NCI-H2107 (cell line): Measurements from ENCODE around the gene MDM4.

ENCODE experiments used
- DNase-seq: peaks from one replicate; lab custom pipeline; 2025; lab: John Stamatoyannopoulos, UW

MDM4 gene

DNA sequence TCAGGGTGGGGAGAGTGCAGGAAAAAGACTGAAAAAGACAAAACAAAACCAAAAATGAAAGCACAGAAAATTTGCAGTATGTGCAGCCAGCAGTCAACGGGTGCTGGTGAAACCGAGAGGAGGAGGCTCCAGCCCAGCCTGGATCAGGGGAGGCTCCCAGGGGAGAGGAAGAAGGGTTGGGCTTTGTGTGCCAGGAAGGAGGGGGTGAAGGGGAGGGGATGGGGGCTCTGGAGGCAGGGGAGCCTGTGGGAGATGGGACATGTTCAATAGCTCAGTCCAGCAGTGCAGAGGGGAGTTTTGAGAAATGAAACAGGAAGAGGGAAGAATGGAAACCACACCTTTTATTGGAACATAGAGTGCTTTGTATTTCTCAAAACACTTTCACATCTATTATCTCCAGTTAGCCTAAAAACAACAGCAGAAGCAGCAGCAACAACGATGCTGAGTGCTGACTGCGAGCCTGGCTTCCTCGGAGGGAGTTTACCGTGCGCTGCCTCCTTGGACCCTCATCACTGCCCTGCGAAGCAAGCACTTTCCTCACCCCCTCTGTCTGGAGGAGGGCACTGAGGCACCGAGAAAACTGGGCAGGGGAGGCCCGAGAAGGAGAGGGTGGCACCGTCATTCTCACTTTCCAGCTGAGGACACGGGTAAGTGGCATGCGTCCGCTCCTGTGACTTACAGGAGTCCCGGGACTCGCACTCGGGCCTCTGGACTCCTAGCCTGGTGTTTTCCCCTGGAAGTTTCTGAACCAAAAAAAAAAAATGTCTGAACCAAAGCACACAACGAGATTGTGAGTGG lies 62.9 kb downstream of the MDM4 start:
- peak; percentile 45 for DNase-seq

DNA sequence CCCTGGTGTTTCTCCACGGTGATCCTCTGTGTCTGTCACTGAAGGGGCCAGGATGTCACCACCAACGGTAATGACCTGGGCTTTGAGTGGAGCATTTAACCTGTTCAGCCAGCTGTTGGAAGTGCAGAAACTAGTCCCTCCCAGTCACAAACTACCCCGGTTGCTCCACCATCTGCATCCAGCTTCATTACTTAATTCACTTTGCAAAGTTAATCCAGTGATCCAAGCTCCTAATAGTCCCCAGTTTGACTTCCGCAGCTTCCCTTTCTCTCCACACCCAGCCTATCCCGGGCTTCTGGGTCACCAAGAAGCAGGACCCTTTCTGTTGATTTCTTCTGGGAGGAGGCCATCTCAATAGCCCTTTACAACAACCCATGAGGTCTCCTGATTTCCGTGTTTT lies 63.5 kb downstream of the MDM4 start:
- DNase-seq = no peak

DNA sequence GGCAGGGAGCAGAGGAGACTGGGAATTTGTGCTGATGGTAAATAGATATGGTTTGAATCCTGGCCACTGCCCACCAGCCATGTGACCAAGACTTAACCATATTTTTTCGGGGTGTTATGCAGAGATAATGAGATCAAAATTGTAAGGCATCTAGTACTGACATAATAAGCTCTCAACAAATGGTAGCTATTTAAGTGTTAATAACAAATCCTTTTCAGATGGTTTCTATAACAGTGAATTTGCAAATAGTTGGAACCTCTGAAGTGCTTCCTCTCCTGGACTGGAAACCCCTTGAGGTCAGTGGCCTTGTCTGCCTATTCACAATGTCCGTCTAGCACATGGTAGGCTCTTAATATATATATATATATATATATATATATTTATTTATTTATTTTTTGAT lies 64.7 kb downstream of the MDM4 start:
- DNase-seq = no peak

DNA sequence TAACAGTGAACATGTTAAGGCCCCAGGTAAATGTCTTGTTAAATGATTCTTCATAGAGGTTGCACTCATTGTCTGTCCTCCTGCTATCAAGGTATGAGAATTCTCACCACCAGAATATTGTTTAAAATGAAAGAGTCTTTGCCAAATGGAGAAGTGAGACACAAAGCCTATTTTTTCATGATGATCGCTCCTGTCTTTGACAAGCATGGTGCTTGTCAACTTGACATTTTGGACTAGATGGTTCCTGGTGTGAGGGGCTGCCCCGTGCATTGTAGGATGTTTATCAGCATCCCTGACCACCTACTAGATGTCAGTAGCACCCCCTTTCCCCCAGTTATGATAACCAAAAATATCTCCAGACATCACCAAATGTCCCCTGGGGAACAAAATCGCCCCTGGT lies 65.6 kb downstream of the MDM4 start:
- no peak for DNase-seq

DNA sequence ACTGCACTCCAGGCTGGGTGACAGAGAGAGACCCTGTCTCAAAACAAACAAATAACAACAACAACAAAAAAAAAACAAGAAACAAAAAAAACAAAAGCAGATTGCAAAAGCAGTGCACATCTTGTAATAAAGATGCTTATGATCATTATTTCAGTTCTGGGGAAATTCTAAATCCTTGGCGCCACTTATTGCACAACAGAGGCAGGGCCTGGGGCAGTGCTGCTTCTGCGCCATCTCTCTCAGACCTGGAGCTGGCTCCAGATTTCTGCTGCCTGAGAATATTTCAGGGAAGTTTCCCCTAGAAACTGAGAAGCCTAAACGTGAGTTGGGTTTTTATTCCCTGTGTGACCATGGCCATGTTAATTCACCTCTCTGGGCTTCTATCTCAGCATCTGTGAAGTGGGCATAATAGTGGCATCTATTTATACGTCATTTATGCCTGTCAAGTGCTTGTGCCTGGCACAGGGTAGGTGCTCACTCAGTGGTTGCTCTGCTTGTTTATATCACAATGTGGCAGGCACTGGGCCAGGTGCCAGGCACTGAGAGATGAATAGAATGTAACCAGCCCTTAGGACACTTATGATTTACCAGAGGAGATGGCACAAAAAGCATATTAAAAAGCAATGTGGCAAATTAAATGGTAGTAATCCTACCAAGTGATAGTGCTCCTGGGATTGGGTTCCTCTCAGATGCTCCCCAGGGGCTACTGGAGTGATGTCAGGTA lies 67.9 kb downstream of the MDM4 start:
- peak; percentile 89 for DNase-seq

DNA sequence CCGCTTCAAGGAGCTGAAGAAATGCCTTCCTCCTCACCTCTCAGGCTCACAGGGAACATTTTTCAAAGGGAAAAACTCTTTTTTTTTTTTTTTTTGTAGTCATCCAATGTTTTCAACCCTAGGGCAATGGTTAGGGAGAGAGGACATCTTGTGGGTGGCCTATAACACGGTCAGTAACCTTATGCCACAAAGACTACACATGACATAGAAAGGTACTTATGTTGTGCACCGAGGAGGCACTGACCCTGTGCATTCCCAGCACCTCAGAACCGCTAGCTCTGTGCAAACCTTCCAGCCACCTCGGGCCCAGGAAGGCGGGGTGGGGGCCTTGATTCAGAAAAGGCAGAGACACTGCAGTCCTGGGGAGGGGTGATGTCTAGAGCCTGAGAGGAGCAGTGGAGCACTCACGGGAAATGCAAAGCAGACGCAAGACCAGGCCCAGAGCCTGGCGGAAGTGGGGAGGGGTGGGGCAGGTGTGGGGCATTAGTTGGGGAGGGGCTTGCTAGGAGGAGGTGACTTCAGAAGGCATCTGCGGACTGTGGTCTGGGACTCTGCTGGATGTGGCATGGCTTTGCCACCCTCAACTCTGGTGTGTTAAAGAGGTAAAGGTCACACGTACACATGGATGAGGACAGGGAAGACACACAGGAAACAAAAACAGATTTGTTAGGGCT lies 68.6 kb downstream of the MDM4 start:
- no peak for DNase-seq

DNA sequence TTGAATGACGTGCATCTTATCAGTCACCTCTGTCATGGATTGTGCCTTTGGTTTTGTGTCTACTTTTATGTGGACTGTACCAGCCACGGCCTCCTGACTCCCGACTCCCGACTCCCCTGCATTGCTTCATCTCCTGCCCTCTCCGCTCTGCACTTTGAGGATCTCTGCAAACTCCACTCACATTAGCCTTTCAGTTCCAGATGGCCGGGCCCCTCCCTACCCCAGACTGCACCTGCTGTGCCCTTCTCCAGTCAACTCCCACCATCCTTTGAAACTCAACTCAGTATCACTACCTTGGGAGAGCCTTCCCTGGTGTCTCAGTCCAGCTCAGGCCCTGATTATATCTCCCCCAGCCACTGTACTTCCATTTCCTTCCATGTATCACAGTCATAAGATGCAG lies 71.4 kb downstream of the MDM4 start:
- no peak for DNase-seq

DNA sequence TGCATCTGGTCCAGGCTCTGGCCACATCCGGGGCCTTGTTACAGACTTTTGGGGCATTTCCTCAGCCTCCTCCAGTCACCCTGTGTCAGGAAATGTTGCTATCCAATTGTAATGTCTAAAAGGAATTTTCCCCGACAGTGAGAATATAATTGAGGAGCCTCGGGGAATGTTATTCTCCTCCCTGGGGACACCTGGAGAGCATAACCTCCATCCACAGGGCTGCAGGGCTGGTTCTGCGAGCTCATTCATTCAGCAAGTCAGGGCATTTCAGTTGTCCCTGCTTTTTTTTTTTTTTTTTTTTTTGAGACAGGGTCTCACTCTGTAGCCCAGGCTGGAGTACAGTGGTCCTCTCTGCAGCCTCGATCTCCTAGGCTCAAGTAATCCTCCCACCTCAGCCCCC lies 72.6 kb downstream of the MDM4 start:
- no peak for DNase-seq

DNA sequence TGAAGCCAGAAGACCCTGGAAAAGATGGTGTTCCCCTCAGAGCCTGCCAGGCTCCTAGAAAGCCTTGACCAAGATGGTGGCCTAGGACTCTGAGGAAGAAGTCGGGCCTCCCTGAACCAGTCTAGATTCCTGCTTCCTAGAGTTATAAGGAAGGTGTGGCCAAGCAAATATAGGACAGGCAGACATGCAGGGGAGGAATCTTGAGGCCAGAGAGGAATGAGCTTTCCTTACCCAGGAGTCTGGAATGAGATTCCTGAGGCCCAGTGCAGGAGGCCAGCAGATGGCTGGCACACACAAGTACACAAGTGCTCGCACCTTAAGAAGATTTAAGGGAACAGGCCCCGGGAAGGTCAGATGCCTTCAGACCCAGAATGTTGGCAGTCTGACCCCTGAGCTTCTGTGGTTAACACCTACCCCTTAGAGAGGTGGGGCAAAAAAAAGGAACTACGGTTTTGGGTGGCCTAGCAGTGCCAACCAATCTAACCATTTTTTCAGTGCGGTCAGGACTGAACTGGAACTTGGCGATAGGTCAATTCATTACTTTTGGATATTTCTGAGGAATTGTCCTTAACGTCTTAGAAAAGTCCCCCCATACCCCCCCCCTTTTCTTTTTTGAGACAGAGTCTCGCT lies 73.3 kb downstream of the MDM4 start:
- DNase-seq = no peak

DNA sequence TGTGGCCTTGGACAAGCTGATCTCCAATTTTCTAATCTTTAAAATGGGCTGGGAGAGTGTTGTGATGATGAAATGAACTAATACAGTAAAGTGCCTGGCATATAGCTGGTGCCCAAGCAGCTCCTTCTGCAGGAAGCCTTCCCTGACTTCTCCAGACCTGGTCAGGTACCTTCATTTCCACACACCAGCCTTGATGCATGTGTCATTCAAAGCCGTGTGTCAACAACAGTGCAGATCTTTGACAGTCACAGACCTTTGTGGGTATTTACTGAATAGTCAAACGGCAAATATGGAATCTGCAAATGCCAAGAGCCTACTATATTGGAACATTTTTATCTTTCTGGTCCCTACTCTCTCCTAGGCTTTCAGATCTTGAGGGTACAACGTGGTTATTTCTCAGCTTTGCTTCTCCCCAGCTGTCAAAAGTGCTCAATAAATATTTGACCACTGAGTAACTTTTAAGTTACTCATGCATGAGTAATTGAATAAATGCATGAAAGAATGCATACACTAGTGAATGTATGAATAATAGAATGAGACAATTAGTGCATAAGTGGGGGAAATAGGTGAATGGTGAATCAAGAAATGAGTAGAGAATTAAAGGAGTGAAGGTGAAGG lies 75.4 kb downstream of the MDM4 start:
- no peak for DNase-seq

DNA sequence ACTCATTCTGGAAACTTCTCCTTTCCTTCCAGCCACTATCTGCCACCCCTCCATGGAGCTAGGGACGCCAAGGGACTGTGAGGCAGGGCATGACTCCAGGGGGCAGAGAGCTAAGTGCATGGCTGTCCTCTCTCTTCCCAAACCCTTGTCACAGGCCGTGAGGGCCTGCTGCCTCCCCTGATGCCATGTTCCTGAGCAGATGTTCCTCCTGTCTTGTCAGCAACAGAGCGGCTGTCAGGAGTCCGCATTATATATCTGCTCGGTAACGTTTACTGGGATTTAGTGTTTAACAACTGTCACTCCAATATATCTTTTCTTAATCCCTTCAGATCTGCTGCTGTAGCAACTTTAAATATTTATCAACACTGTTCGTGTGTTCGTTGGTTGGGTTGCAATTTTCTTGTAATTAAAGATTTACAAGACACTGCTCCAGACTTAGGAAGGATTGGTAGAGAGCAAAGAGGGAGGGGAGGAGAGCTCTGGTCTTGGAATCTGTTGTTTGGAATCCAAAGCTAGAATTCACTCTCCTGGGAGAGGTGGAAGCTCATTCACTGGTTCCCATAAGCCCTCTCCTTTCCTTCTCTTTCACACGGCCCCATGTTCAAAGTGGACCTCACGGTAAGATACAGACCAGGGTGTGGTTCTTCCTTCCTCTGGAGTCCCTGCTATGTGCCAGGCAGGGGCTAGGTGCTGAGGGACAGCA lies 76.2 kb downstream of the MDM4 start:
- DNase-seq = no peak

DNA sequence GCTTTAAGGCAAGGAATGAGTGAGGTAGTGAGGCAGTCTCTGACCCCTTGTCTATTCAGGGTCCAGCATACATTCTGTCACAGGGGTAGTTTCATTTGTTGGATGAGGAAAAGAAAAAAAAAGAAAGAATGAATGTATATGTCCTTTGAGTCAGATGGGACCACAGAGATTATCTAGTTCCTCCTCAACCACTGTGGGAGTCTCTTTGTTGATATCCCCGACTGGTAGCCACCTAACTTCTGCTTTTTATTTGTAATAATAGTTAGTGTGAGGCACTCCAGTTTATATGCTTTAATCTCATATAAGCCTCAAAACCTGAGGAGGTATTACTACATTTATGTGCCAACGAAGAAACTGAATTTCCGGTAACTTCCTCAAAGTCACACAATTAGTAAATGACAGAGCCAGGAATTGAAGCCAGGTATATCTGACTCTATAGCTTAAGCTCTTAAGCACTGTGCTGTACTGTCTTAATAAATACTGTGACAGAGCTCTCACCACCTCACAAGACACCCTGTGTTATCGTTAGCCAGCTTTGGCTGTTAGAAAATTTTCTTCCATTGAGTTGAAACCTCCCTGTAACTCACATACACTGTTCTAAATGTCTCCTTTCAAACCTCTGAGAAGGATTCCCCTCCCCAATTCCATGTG lies 82.2 kb downstream of the MDM4 start:
- DNase-seq = no peak

DNA sequence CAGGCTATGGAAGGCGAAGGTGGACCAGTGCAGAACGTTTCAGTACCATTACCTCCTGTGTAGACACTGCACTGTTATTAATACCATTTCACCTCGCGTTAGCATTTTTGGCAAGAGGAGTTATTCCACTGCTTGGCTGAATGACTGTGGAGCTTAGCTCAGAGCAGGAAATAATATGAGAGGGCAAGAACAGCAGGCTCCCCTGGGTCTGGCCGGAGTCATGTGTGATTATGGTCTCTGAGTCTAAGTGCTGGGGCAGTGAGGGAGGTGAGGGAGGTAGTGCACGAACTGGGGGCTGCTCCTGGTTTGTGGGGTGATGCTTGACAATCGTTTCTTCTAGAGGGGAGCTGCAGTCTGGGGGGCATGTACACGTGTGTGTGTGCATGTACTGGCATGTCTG lies 82.9 kb downstream of the MDM4 start:
- no peak for DNase-seq

DNA sequence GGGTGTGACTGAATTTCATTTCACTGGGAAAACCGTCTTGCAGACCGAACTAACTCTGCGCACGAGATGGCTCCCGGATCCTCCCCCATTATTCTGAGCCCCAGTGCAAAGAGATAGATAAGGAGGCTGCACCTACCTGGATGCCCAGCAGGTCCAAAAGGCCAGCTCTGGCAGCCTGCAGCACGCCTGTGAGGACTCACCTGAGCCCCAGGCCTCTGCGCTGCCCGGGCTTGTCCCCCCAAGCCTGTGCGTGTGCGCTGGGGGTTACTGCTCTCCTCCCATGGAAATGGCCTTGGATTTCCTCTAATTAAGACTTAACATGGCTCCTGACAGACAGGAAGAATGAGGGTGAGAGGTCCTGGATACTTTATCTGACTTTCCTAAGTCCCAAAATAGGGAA lies 83.4 kb downstream of the MDM4 start:
- no peak for DNase-seq

DNA sequence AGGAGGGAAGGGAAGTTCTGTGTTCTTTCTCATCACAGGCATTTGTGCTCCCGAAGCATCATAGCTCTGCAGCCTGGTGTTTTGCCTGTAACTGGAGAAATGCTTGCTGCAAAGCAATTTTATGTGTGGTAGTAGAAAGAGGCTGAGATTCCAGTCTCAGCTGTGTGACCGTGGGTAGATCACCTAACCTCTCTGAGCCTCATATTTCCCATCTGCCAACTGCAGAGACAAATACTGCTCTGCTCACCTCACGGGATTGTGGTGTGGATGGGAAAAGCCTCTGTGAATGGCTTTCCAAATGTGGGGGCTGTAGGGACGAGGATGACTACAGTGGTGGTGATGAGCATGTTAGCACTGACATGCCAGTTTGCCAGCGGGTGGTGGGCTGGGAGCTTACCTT lies 84.0 kb downstream of the MDM4 start:
- DNase-seq = no peak

DNA sequence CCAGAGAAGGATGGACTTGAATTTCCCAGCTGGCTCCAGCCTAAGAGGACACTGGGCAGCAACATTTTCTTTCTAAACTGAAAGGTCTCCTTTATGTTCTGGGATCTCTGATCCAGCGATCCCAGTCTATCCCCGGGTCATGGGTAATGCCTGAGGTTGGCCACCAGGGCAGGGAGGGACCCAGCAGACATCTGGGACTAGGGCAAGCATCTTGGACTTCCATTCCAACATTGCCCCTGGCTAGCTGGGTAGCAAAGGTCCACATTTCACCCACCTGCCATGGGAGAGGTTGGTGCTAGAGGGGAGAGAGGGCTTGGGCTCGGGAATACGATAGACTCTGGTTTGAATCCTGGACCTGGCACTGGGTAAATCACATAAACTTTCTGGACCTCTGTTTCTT lies 84.8 kb downstream of the MDM4 start:
- DNase-seq = no peak

DNA sequence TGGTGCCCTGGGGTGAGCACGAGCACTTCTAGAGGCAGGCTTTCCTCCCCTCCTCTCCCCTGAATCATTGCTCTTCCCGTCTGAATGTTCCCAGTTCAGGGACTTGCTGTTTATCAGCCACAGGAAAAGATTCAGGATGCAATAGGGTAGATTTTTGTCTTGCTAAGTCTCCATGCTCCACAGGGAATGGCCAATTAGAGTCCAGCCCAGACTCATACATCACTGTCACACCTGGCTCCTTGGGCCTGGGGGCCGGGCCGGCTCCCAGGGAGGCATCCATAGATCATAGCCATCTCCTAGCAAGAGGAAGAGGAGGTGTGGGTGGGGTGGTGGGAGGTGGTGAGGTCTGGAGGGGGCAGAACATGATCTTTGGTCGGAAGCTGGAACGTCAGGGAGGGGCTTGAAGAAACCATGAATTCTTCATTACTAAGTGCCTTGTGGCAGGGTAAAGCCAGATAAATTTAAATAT lies 85.9 kb downstream of the MDM4 start:
- DNase-seq = no peak

DNA sequence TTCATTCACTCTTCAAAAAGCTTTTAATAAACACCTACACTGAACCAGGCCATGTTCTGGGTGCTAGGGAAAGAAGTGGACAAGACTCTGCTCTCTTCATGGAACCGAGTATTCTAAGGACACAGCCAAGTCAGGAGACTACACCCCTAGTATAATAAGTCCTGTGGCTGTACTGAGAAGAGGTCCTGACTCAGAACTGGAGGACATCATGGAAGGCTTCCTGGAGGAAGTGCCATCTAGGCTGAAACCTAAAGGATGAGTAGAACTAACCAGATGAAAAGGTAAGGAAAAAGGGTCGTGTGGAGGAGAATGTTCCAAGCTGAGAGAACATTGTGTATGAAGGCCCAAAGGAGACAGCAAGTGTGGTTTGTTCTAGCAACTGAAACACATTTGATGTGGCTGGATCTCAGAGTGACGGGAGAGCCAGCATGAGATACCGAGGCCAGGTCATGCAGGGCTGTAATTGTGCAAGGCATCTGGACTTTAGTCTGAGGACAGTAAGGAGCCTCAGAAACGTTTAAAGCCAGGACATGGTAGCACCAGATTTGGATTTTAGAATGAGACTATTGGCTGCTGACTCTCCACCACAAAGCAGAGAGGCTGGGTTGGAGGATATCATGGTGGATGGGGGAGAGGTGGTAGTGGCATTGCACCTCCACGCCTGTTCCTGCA lies 86.8 kb downstream of the MDM4 start:
- DNase-seq = no peak

DNA sequence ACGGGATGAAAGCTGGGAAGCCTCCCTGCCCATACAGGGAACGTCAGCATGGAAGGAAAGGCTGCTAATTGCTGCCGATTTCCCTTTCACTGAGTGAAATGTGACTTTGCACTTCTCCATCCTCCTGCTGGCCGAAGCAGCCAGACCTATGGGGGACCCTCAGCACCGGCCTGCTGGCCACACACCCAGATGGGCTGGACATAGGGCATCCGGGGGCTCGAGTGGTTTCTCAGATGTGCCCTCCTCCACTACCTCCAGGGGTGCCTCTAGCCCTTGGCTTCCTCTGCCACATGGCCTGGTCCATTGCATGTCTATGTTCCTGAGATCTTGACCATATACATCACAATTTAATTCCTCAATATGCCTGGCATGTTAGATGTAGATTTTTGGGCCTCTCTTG lies 89.6 kb downstream of the MDM4 start:
- no peak for DNase-seq
